ENCODE data around the gene ERCC2. TPM values are rescaled to one million over a fixed set of nuclear protein-coding genes. Genes with fewer than 3 reads are reported as not detected.

The ERCC2 gene
- polyA plus RNA-seq, 2 donors, result 6.1 to 8.8 TPM

DNA sequence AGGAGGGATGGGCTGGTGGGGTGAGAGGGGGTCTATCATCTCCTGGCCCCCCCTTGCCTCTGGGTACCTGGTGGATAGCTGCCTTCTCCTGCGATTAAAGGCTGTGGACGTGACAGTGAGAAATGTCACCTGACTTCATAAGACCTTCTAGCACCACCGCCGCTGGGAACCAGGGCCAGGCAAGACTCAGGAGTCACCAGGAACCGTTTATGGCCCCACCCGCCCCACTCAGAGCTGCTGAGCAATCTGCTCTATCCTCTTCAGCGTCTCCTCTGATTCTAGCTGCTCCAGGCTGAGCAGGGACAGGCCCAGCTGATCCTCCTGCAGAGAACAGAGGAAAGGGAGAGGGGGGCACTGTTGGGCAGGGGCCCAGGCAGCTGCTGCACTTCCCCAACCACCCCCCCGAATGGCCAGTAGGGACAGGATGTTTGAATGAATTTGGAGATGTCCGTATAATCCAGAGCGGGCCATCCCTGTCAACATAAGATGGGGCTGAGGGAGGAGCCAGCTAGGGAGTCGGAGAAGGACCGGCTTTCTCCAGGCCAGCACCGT, 18.9 kb downstream of the ERCC2 start:
- Histone ChIP-seq H3K4me1 (ENCODE audit: control insufficient read depth in 2 of 2, insufficient read depth in 2 of 2, low read length in 1 of 2) (peaks cover 0 to 2% of the 10 kb centered on the region in 2 donors), H3K36me3 (ENCODE audit: control insufficient read depth in 2 of 2, insufficient read depth in 2 of 2, low read length in 1 of 2) (peaks cover 7 to 46% of the 10 kb centered on the region in 2 donors), H3K27ac (ENCODE audit: low read depth in 2 of 2, low read length in 1 of 2) (no peak overlapping the region), H3K4me3 (ENCODE audit: low read depth in 1 of 2, low read length in 2 of 2) (no peak overlapping the region), H3K9me3 (ENCODE audit: control insufficient read depth in 2 of 2, insufficient read depth in 1 of 2, low read depth in 1 of 2, low read length in 1 of 2) (peaks cover 0 to 4% of the 10 kb centered on the region in 2 donors), H3K27me3 (ENCODE audit: control insufficient read depth in 1 of 2, insufficient read depth in 2 of 2, low read length in 2 of 2) (no peaks in the 10 kb centered on the region)
- WGBS, 2 donors, result 72 to 78% methylated on average over 13 of the region's 13 CpGs

DNA sequence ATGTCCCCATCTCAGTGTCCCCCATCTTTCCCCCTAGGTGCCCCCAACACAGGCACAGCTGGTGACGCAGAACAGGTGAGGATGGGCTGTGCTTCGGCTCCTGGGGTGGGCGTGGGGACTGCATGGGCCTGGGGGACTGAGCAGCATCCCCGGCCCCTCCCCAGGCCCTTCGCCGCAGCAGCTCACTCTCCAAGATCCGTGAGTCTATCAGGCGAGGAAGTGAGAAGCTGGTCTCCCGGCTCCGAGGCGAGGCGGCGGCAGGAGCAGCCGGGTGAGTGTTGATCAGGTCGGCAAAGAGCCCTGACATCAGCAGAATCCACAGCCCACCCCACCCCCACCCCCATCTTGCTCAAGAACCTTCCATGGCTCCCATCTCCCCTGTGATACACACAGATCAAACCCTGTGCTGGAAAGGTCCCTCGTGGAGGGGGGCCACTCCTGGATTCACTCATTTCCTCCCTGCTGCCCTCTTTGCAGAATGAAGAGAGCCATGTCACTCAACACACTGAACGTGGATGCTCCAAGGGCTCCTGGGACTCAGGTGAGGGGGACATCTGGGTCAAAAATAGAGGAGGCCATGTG, 19.8 kb downstream of the ERCC2 start:
- peaks cover under 1 to 2% of the 10 kb centered on the region in 2 donors for H3K4me1 ChIP-seq (ENCODE audit: control insufficient read depth in 2 of 2, insufficient read depth in 2 of 2, low read length in 1 of 2)
- H3K9me3 ChIP-seq (ENCODE audit: control insufficient read depth in 2 of 2, insufficient read depth in 1 of 2, low read depth in 1 of 2, low read length in 1 of 2), result peaks cover 0 to 4% of the 10 kb centered on the region in 2 donors
- 84 to 87% methylated on average over 17 of the region's 17 CpGs for WGBS, 2 donors
- H3K27ac ChIP-seq (ENCODE audit: low read depth in 2 of 2, low read length in 1 of 2), result no peak overlapping the region
- H3K27me3 ChIP-seq (ENCODE audit: control insufficient read depth in 1 of 2, insufficient read depth in 2 of 2, low read length in 2 of 2), result no peaks in the 10 kb centered on the region
- no peak overlapping the region for H3K4me3 ChIP-seq (ENCODE audit: low read depth in 1 of 2, low read length in 2 of 2)
- H3K36me3 ChIP-seq (ENCODE audit: control insufficient read depth in 2 of 2, insufficient read depth in 2 of 2, low read length in 1 of 2), result peaks cover 7 to 46% of the 10 kb centered on the region in 2 donors

DNA sequence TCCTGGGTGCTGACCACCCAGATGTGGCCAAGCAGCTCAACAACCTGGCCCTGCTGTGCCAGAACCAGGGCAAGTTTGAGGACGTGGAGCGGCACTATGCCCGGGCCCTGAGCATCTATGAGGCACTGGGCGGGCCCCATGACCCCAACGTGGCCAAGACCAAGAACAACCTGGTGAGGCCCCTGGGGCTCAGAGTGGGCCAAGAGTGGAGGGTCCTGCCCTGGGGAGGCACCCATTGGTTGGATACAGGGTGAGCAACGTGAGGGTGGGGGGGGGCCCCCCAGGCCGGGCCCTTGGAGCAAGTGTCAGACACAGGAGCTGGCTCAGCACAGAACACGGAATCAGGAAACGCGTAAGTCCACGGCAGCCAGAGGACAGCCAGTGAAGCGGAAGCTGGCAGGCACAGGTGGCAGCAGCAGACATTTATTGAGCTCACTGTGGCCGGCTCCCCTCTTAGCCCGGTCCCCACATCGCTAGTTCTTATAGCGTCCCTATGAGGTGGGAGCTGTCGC, 20.9 kb downstream of the ERCC2 start:
- H3K9me3 ChIP-seq (ENCODE audit: control insufficient read depth in 2 of 2, insufficient read depth in 1 of 2, low read depth in 1 of 2, low read length in 1 of 2), result no peaks in the 10 kb centered on the region
- H3K27me3 ChIP-seq (ENCODE audit: control insufficient read depth in 1 of 2, insufficient read depth in 2 of 2, low read length in 2 of 2), result no peaks in the 10 kb centered on the region
- H3K4me1 ChIP-seq (ENCODE audit: control insufficient read depth in 2 of 2, insufficient read depth in 2 of 2, low read length in 1 of 2), result peaks cover 2 to 5% of the 10 kb centered on the region in 2 donors
- no peak overlapping the region for H3K4me3 ChIP-seq (ENCODE audit: low read depth in 1 of 2, low read length in 2 of 2)
- 86% methylated on average over 17 of the region's 17 CpGs for WGBS, 2 donors
- no peak overlapping the region for H3K27ac ChIP-seq (ENCODE audit: low read depth in 2 of 2, low read length in 1 of 2)
- H3K36me3 ChIP-seq (ENCODE audit: control insufficient read depth in 2 of 2, insufficient read depth in 2 of 2, low read length in 1 of 2), result peaks cover 7 to 42% of the 10 kb centered on the region in 2 donors

DNA sequence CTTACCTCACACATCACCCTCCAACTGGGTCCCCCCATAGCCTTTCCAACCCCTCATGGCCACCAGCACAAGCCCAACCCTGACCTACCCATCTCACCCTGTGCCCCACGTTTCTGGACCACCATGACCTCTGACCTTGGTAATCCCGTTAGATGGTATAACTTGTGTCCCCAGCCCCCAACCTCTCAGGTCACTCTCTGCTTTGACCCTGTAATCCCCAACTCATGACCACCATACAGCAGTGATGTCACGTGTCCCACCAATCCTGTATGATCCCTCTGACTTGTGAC, 21.3 kb downstream of the ERCC2 start:
- Histone ChIP-seq H3K4me1 (ENCODE audit: control insufficient read depth in 2 of 2, insufficient read depth in 2 of 2, low read length in 1 of 2) (peaks cover 2 to 5% of the 10 kb centered on the region in 2 donors), H3K4me3 (ENCODE audit: low read depth in 1 of 2, low read length in 2 of 2) (no peak overlapping the region), H3K27me3 (ENCODE audit: control insufficient read depth in 1 of 2, insufficient read depth in 2 of 2, low read length in 2 of 2) (no peaks in the 10 kb centered on the region), H3K36me3 (ENCODE audit: control insufficient read depth in 2 of 2, insufficient read depth in 2 of 2, low read length in 1 of 2) (peaks cover 7 to 38% of the 10 kb centered on the region in 2 donors), H3K9me3 (ENCODE audit: control insufficient read depth in 2 of 2, insufficient read depth in 1 of 2, low read depth in 1 of 2, low read length in 1 of 2) (no peaks in the 10 kb centered on the region), H3K27ac (ENCODE audit: low read depth in 2 of 2, low read length in 1 of 2) (no peak overlapping the region)
- 74 to 77% methylated on average over 3 of the region's 3 CpGs for WGBS, 2 donors

DNA sequence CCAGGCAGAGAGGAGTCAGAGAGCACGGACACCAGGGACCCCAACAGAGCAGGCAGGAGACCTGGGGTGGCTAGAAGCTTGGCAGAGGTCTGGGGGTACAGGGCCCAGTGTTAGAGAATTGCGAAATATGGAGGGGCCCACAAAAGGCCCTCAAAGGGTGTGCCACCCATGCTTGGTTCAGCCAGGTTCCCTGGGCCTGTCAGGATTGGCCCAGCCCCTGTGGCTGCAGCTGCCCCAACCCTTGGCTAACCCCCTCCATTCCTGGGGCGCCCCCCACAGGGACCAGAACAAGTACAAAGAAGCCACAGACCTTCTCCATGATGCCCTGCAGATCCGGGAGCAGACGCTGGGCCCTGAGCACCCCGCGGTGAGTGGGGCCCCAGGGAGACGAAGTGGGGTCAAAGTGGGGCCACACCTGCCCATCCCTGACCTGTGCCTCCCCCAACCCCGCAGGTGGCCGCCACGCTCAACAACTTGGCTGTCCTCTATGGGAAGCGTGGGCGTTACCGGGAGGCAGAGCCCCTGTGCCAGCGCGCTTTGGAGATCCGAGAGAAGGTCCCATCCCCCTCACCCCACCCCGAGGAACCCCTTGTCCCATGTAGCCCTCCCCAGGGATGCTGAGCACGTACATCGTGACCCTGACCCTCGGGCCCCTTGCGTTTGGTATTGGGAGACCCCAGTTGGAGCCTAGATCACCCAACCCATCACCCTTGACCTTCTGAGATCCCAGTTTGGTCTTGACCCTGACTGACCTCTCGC, 21.8 kb downstream of the ERCC2 start:
- no peaks in the 10 kb centered on the region for H3K9me3 ChIP-seq (ENCODE audit: control insufficient read depth in 2 of 2, insufficient read depth in 1 of 2, low read depth in 1 of 2, low read length in 1 of 2)
- 76 to 80% methylated on average over 22 to 23 of the region's 23 CpGs for WGBS, 2 donors
- H3K27ac ChIP-seq (ENCODE audit: low read depth in 2 of 2, low read length in 1 of 2), result no peak overlapping the region
- no peak overlapping the region for H3K4me3 ChIP-seq (ENCODE audit: low read depth in 1 of 2, low read length in 2 of 2)
- H3K27me3 ChIP-seq (ENCODE audit: control insufficient read depth in 1 of 2, insufficient read depth in 2 of 2, low read length in 2 of 2), result no peaks in the 10 kb centered on the region
- peaks cover 7 to 36% of the 10 kb centered on the region in 2 donors for H3K36me3 ChIP-seq (ENCODE audit: control insufficient read depth in 2 of 2, insufficient read depth in 2 of 2, low read length in 1 of 2)
- H3K4me1 ChIP-seq (ENCODE audit: control insufficient read depth in 2 of 2, insufficient read depth in 2 of 2, low read length in 1 of 2), result peaks cover 0 to 5% of the 10 kb centered on the region in 2 donors

DNA sequence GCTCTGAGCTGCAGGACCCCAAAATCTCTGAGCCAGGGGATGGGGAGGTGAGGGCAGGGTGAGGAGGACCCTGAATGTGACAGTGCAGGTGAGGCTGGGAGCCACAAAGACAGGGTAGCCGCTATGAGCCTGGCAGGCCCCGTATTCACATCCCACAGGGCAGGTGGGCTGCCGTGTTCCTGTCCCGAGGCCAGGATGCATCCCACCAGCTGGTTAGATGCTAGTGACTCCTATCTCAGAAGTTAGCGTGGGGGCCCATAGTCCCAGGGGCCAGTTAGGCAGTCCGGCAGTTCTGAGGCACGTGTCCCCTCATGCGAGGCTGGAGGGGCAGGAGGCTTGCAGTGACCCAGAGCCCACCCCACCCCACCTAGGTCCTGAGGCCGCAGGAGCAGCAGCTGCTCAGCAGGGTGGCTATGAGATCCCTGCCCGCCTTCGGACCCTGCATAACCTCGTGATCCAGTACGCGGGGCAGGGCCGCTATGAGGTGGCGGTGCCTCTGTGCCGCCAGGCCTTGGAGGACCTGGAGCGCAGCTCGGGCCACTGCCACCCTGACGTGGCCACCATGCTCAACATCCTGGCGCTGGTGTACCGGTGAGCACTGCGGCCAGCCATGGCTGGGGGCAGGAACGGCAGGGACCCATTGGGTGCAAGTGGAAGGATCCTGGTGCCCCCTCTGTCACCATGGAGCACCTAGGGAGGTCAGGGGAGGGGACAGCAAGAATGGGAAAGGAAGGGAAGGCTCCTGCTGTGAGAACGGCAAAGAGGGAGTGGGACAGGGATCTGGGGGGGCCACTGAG, 22.6 kb downstream of the ERCC2 start:
- Histone ChIP-seq H3K9me3 (ENCODE audit: control insufficient read depth in 2 of 2, insufficient read depth in 1 of 2, low read depth in 1 of 2, low read length in 1 of 2) (no peaks in the 10 kb centered on the region), H3K4me1 (ENCODE audit: control insufficient read depth in 2 of 2, insufficient read depth in 2 of 2, low read length in 1 of 2) (peaks cover 0 to 8% of the 10 kb centered on the region in 2 donors), H3K36me3 (ENCODE audit: control insufficient read depth in 2 of 2, insufficient read depth in 2 of 2, low read length in 1 of 2) (peaks cover 7 to 30% of the 10 kb centered on the region in 2 donors), H3K27ac (ENCODE audit: low read depth in 2 of 2, low read length in 1 of 2) (no peak overlapping the region), H3K4me3 (ENCODE audit: low read depth in 1 of 2, low read length in 2 of 2) (no peak overlapping the region), H3K27me3 (ENCODE audit: control insufficient read depth in 1 of 2, insufficient read depth in 2 of 2, low read length in 2 of 2) (no peaks in the 10 kb centered on the region)
- WGBS, 2 donors, result 74 to 81% methylated on average over 25 of the region's 25 CpGs

DNA sequence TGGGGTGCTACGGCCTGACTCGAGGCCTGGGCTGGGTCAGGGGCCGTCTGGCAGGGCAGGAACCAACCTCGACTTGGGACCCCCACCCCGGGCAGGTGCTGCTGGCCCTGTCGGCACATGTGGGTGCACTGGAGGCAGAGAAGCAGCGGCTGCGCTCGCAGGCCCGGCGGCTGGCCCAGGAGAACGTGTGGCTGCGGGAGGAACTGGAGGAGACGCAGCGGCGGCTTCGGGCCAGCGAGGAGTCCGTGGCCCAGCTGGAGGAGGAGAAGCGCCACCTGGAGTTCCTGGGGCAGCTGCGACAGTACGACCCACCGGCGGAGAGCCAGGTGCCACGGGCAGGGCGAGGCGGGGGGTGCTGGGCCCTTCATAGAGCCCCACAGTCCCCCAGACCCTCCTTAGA, 23.9 kb downstream of the ERCC2 start:
- Histone ChIP-seq H3K36me3 (ENCODE audit: control insufficient read depth in 2 of 2, insufficient read depth in 2 of 2, low read length in 1 of 2) (peaks cover 2 to 18% of the 10 kb centered on the region in 2 donors), H3K27ac (ENCODE audit: low read depth in 2 of 2, low read length in 1 of 2) (no peak overlapping the region), H3K27me3 (ENCODE audit: control insufficient read depth in 1 of 2, insufficient read depth in 2 of 2, low read length in 2 of 2) (no peaks in the 10 kb centered on the region), H3K4me1 (ENCODE audit: control insufficient read depth in 2 of 2, insufficient read depth in 2 of 2, low read length in 1 of 2) (peaks cover 0 to 8% of the 10 kb centered on the region in 2 donors), H3K9me3 (ENCODE audit: control insufficient read depth in 2 of 2, insufficient read depth in 1 of 2, low read depth in 1 of 2, low read length in 1 of 2) (no peaks in the 10 kb centered on the region), H3K4me3 (ENCODE audit: low read depth in 1 of 2, low read length in 2 of 2) (no peak overlapping the region)
- WGBS, 2 donors, result 28 to 56% methylated on average over 24 to 27 of the region's 27 CpGs

DNA sequence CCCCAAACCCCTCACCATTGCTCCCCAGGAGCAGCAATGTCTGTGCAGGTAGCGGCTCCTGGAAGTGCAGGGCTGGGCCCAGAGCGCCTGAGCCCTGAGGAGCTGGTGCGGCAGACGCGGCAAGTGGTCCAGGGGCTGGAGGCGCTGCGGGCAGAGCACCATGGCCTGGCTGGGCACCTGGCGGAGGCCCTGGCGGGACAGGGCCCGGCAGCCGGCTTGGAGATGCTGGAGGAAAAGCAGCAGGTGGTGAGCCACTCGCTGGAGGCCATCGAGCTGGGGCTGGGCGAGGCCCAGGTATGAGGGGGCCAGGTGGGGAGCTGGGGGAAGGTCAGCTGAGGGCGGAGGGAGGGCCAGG, 24.9 kb downstream of the ERCC2 start:
- H3K27me3 ChIP-seq (ENCODE audit: control insufficient read depth in 1 of 2, insufficient read depth in 2 of 2, low read length in 2 of 2), result no peaks in the 10 kb centered on the region
- peaks cover 0 to 12% of the 10 kb centered on the region in 2 donors for H3K36me3 ChIP-seq (ENCODE audit: control insufficient read depth in 2 of 2, insufficient read depth in 2 of 2, low read length in 1 of 2)
- H3K9me3 ChIP-seq (ENCODE audit: control insufficient read depth in 2 of 2, insufficient read depth in 1 of 2, low read depth in 1 of 2, low read length in 1 of 2), result no peaks in the 10 kb centered on the region
- no peak overlapping the region for H3K4me3 ChIP-seq (ENCODE audit: low read depth in 1 of 2, low read length in 2 of 2)
- 61 to 68% methylated on average over 12 to 15 of the region's 15 CpGs for WGBS, 2 donors
- H3K4me1 ChIP-seq (ENCODE audit: control insufficient read depth in 2 of 2, insufficient read depth in 2 of 2, low read length in 1 of 2), result peaks cover 0 to 8% of the 10 kb centered on the region in 2 donors
- peak overlapping the region; percentile 77 to 86 for H3K27ac ChIP-seq (ENCODE audit: low read depth in 2 of 2, low read length in 1 of 2)

Measured in esophagus (tissue), 2 donors.